Smooth muscle cell (in vitro differentiated cells): ENCODE measurements around the gene DPPA5. TPM values are rescaled to one million over a fixed set of nuclear protein-coding genes. Genes with fewer than 3 reads are reported as not detected.

ENCODE experiments used
- DNase-seq: peaks from one replicate; lab custom pipeline; 2025; ENCODE audit not compliant: unreplicated experiment; lab: John Stamatoyannopoulos, UW
- H2AFZ ChIP-seq: fragments of 200-600 bp; sonication (generic); 2 replicates; pipeline ENCODE4 v1.6.0; 2016; ENCODE audit warnings: antibody characterized with exemption, low read depth, mild to moderate bottlenecking
- H3F3A ChIP-seq: fragments of 200-600 bp; sonication (generic); 2 replicates; pipeline ENCODE4 v1.6.0; 2017; ENCODE audit warnings: antibody characterized with exemption, low read depth
- H3K27ac ChIP-seq: fragments of 200-600 bp; sonication (generic); 2 replicates; pipeline ENCODE4 v1.5.1; 2016; ENCODE audit warnings: low read depth, mild to moderate bottlenecking
- H3K27me3 ChIP-seq: fragments of 200-600 bp; sonication (generic); 2 replicates; pipeline ENCODE4 v1.6.1; 2016; ENCODE audit warnings: low read depth, mild to moderate bottlenecking
- H3K36me3 ChIP-seq: fragments of 200-600 bp; sonication (generic); 2 replicates; pipeline ENCODE4 v1.5.1; 2016; ENCODE audit warnings: low read depth
- H3K4me1 ChIP-seq: fragments of 200-600 bp; sonication (generic); 2 replicates; pipeline ENCODE4 v1.5.1; 2016; ENCODE audit warnings: low read depth
- H3K4me2 ChIP-seq: fragments of 200-600 bp; sonication (generic); 2 replicates; pipeline ENCODE4 v1.6.0; 2016; ENCODE audit warnings: mild to moderate bottlenecking
- H3K4me3 ChIP-seq: fragments of 200-600 bp; sonication (generic); 2 replicates; pipeline ENCODE4 v1.5.1; 2016; ENCODE audit warnings: mild to moderate bottlenecking
- H3K79me2 ChIP-seq: fragments of 200-600 bp; sonication (generic); 2 replicates; pipeline ENCODE4 v1.6.0; 2016; ENCODE audit warnings: low read depth, mild to moderate bottlenecking
- H3K9ac ChIP-seq: fragments of 200-600 bp; sonication (generic); 2 replicates; pipeline ENCODE4 v1.6.0; 2016; ENCODE audit warnings: low read depth
- H3K9me3 ChIP-seq: fragments of 200-600 bp; sonication (generic); replicated peaks from 2 replicates; pipeline ENCODE4 v1.5.1; 2016; ENCODE audit warnings: low read depth
- H4K20me1 ChIP-seq: fragments of 200-600 bp; sonication (generic); 2 replicates; pipeline ENCODE4 v1.6.0; 2016; ENCODE audit warnings: low read depth
- CTCF ChIP-seq: fragments of 200-600 bp; sonication (generic); IDR thresholded peaks from 2 replicates; pipeline ENCODE4 v1.5.1; 2017; ENCODE audit warnings: borderline replicate concordance, mild to moderate bottlenecking, antibody characterized with exemption; ENCODE audit not compliant: insufficient read depth, poor library complexity, severe bottlenecking
- WGBS: methylation state at CpG from one replicate; pipeline ENCODE4 v1.1.7; 2016; ENCODE audit warnings: low lambda C conversion rate; 5-methylcytosine and 5-hydroxymethylcytosine counted together
- polyA plus RNA-seq: library from polyadenylated mRNA; unstranded; fragments of >200 nt; fragmentation: Nextera tagmentation; extraction: Ambion mirVana; gene quantifications from 2 replicates; pipeline ENCODE4 v1.2.1, GENCODE V29; 2016
- total RNA-seq: library from RNA; depleted of rRNA; stranded (reverse); fragments of >200 nt; gene quantifications from 2 replicates; pipeline ENCODE4 v1.2.3, GENCODE V29; 2014

The DPPA5 gene
- total and polyA plus RNA-seq, 2 experiments from 2014 or later, result not detected

- no peaks in the 10 kb centered on the region for H3K4me1 ChIP-seq
- no peaks in the 10 kb centered on the region for H4K20me1 ChIP-seq
- TF ChIP-seq CTCF, result no peak
- no peak overlapping the region for H3K4me2 ChIP-seq
- no peak overlapping the region for H3K9ac ChIP-seq
- no peak overlapping the region for H3K4me3 ChIP-seq
- H3K36me3 ChIP-seq, result no peaks in the 10 kb centered on the region
- H3K79me2 ChIP-seq, result no peaks in the 10 kb centered on the region
- DNase-seq, result no peak
- no peaks in the 10 kb centered on the region for H3F3A ChIP-seq
- H3K9me3 ChIP-seq, result no peaks in the 10 kb centered on the region
- H3K27me3 ChIP-seq, result no peaks in the 10 kb centered on the region
- no peak overlapping the region for H3K27ac ChIP-seq
- H2AFZ ChIP-seq, result no peak overlapping the region
- 98% methylated on average over 23 of the region's 23 CpGs for WGBS
Observed at GRCh38 chr6:73363537-73363875, 9.4 kb upstream of the DPPA5 start.

- Histone ChIP-seq H2AFZ (no peak overlapping the region), H3K79me2 (no peaks in the 10 kb centered on the region), H3K4me1 (no peaks in the 10 kb centered on the region), H3F3A (no peaks in the 10 kb centered on the region), H3K36me3 (no peaks in the 10 kb centered on the region), H3K4me3 (no peak overlapping the region), H3K27me3 (no peaks in the 10 kb centered on the region), H3K9me3 (no peaks in the 10 kb centered on the region), H3K27ac (no peak overlapping the region), H4K20me1 (no peaks in the 10 kb centered on the region), H3K9ac (no peak overlapping the region), H3K4me2 (no peak overlapping the region)
- no peak for DNase-seq
- no peak for TF ChIP-seq CTCF
- WGBS, result 96% methylated on average over 31 of the region's 31 CpGs
Observed at GRCh38 chr6:73362869-73363536, 8.9 kb upstream of the DPPA5 start.

- H3K4me3 ChIP-seq, result no peak within 1 kb of the TSS
- H3K9ac ChIP-seq, result no peak within 1 kb of the TSS
- no peaks in the 10 kb centered on the region for H3K36me3 ChIP-seq
- no peak for TF ChIP-seq CTCF
- no peak within 1 kb of the TSS for H3K4me2 ChIP-seq
- no peaks in the 10 kb centered on the region for H3K79me2 ChIP-seq
- H4K20me1 ChIP-seq, result no peaks in the 10 kb centered on the region
- no peaks in the 10 kb centered on the region for H3K9me3 ChIP-seq
- no peaks in the 10 kb centered on the region for H3K4me1 ChIP-seq
- no peak for DNase-seq
- no peaks in the 10 kb centered on the region for H3K27me3 ChIP-seq
- H2AFZ ChIP-seq, result no peak within 1 kb of the TSS
- 96% methylated on average over 23 of the region's 23 CpGs for WGBS
- no peak within 1 kb of the TSS for H3K27ac ChIP-seq
- no peaks in the 10 kb centered on the region for H3F3A ChIP-seq
Observed at GRCh38 chr6:73362358-73362757, 8.3 kb upstream of the DPPA5 start, which contains the start of gene KHDC3L. Gene KHDC3L (plus strand): TSS chr6:73362658. CDS start chr6:73362730, 72 bp downstream.

GRCh38 chr6:73349311-73349710 is 4.8 kb downstream of the DPPA5 start:
- Histone ChIP-seq H3K4me2 (no peak overlapping the region), H3K79me2 (no peaks in the 10 kb centered on the region), H2AFZ (no peak overlapping the region), H3K27me3 (peaks cover 47% of the 10 kb centered on the region), H3K36me3 (no peaks in the 10 kb centered on the region), H3K9ac (no peak overlapping the region), H3K4me1 (no peaks in the 10 kb centered on the region), H3F3A (no peaks in the 10 kb centered on the region), H3K27ac (no peak overlapping the region), H3K4me3 (no peak overlapping the region), H3K9me3 (no peaks in the 10 kb centered on the region), H4K20me1 (no peaks in the 10 kb centered on the region)
- WGBS, result 17% methylated on average over 6 of the region's 6 CpGs
- TF ChIP-seq CTCF, result no peak
- DNase-seq, result no peak
